Endodermal cell (in vitro differentiated cells): Measurements from ENCODE around the gene PGM1. TPM values are rescaled to one million over a fixed set of nuclear protein-coding genes. Genes with fewer than 3 reads are reported as not detected.

Experiments
- DNase-seq: peaks from one replicate; pipeline ENCODE4 v3.0.0-alpha.2; 2017
- H3K27ac ChIP-seq: 2 replicates; pipeline ENCODE4 v1.5.1; 2013; ENCODE audit warnings: mild to moderate bottlenecking, low read depth, low read length, moderate library complexity
- H3K27me3 ChIP-seq: 2 replicates; pipeline ENCODE4 v1.6.1; 2013; ENCODE audit warnings: mild to moderate bottlenecking, low read length, moderate library complexity; ENCODE audit not compliant: insufficient read depth, control insufficient read depth, poor library complexity, severe bottlenecking
- H3K36me3 ChIP-seq: 2 replicates; pipeline ENCODE4 v1.7.0; 2013; ENCODE audit warnings: mild to moderate bottlenecking, low read length, moderate library complexity; ENCODE audit not compliant: control insufficient read depth, insufficient read depth
- H3K4me1 ChIP-seq: one replicate; pipeline ENCODE4 v1.7.0; 2013; ENCODE audit warnings: low read length; ENCODE audit not compliant: control insufficient read depth, insufficient read depth
- H3K4me3 ChIP-seq: 2 replicates; pipeline ENCODE4 v1.5.1; 2013; ENCODE audit warnings: mild to moderate bottlenecking, low read length, moderate library complexity
- H3K9ac ChIP-seq: 2 replicates; pipeline ENCODE4 v1.6.1; 2013; ENCODE audit warnings: mild to moderate bottlenecking, low read length, moderate library complexity; ENCODE audit not compliant: poor library complexity, severe bottlenecking; ENCODE audit errors: extremely low read depth
- H3K9me3 ChIP-seq: 2 replicates; pipeline ENCODE4 v1.6.1; 2013; ENCODE audit warnings: mild to moderate bottlenecking, low read length, moderate library complexity; ENCODE audit not compliant: control insufficient read depth
- H3K27ac Mint-ChIP-seq: 2 replicates; pipeline ENCODE4 v1.8.0; 2020; ENCODE audit warnings: mixed read lengths
- H3K27me3 Mint-ChIP-seq: 2 replicates; pipeline ENCODE4 v1.8.0; 2021; ENCODE audit warnings: mild to moderate bottlenecking, mixed read lengths; ENCODE audit not compliant: insufficient read depth
- H3K36me3 Mint-ChIP-seq: 2 replicates; pipeline ENCODE4 v1.8.0; 2020; ENCODE audit warnings: low read depth, mixed read lengths
- H3K4me1 Mint-ChIP-seq: 2 replicates; pipeline ENCODE4 v1.8.0; 2020; ENCODE audit warnings: mixed read lengths
- H3K4me3 Mint-ChIP-seq: 2 replicates; pipeline ENCODE4 v1.8.0; 2020; ENCODE audit warnings: mild to moderate bottlenecking, moderate library complexity, mixed read lengths
- H3K9me3 Mint-ChIP-seq: 2 replicates; pipeline ENCODE4 v1.8.0; 2020; ENCODE audit warnings: mild to moderate bottlenecking, mixed read lengths
- WGBS, 2 experiments: methylation state at CpG; one replicate each; pipeline versions ENCODE4 v1.1.5 to v1.1.7; 2013; ENCODE audit warnings: missing lambda C conversion rate in 2 of 2, mixed read lengths in 1 of 2; ENCODE audit not compliant: insufficient coverage in 1 of 2, insufficient read length in 1 of 2; 5-methylcytosine and 5-hydroxymethylcytosine counted together
- total RNA-seq, 2 donors: library from RNA; stranded (reverse); fragmentation: NEBNext Ultra II Directional in 1 of 2; extraction: Animal tissue kit (Norgen Biotek cat#: 25700) in 1 of 2; gene quantifications; 2 replicates in 1 of 2; 3 replicates in 1 of 2; pipeline ENCODE4 v1.2.1, GENCODE V29; 2021
- TF ChIP-seq, protein P1 (sequence below): fragments of 200-600 bp; sonication (generic); conservative IDR thresholded peaks from 2 replicates; pipeline ENCODE4 v1.5.0; 2021; ENCODE audit warnings: antibody characterized with exemption, mild to moderate bottlenecking

The PGM1 gene
- total RNA-seq, 2 donors from 2014 or later = 119 to 165 TPM

DNA sequence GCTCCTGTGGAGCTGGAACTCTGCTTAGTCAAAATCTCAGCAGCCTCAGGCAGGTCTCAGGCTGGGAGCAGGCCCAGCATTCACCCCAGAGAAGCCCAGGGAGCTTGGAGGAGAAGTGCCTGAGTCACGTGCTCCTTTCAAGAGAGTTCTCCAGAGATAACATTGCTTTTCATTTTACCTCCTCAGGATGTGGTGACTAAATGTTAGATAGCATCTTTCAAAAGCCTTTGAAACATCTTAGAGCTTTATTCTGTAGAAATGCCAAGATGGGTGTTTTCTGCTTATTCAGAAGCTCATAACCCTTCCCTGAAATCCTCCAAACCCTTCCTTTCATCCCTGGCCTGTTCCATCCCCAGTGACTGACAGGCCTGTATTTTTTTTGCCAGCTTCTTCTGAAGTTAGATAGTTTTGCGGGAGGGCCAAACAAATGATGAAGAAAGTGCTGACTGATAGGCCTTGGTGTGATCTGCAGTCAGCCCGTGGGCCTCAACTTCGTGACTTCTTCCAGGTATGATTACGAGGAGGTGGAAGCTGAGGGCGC, 58.0 kb downstream of the PGM1 start:
- H3K4me3 ChIP-seq = no peak overlapping the region
- no peaks in the 10 kb centered on the region for H3K27me3 ChIP-seq
- no peaks in the 10 kb centered on the region for H3K9me3 ChIP-seq
- 96 to 97% methylated on average over 6 of the region's 6 CpGs for WGBS, 2 experiments
- peaks cover 82% of the 10 kb centered on the region for H3K36me3 ChIP-seq
- H3K36me3 Mint-ChIP-seq = peaks cover 71% of the 10 kb centered on the region
- no peaks in the 10 kb centered on the region for H3K27me3 Mint-ChIP-seq
- H3K4me1 ChIP-seq = no peaks in the 10 kb centered on the region
- no peak overlapping the region for H3K4me3 Mint-ChIP-seq
- H3K4me1 Mint-ChIP-seq = no peaks in the 10 kb centered on the region
- no peak for DNase-seq
- H3K27ac ChIP-seq = no peak overlapping the region
- TF ChIP-seq, protein P1, sequence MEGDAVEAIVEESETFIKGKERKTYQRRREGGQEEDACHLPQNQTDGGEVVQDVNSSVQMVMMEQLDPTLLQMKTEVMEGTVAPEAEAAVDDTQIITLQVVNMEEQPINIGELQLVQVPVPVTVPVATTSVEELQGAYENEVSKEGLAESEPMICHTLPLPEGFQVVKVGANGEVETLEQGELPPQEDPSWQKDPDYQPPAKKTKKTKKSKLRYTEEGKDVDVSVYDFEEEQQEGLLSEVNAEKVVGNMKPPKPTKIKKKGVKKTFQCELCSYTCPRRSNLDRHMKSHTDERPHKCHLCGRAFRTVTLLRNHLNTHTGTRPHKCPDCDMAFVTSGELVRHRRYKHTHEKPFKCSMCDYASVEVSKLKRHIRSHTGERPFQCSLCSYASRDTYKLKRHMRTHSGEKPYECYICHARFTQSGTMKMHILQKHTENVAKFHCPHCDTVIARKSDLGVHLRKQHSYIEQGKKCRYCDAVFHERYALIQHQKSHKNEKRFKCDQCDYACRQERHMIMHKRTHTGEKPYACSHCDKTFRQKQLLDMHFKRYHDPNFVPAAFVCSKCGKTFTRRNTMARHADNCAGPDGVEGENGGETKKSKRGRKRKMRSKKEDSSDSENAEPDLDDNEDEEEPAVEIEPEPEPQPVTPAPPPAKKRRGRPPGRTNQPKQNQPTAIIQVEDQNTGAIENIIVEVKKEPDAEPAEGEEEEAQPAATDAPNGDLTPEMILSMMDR = no peak
- no peak overlapping the region for H3K9ac ChIP-seq
- H3K9me3 Mint-ChIP-seq = no peaks in the 10 kb centered on the region
- peak overlapping the region; percentile 70 for H3K27ac Mint-ChIP-seq

- Histone ChIP-seq H3K36me3 (peaks cover 80% of the 10 kb centered on the region), H3K9me3 (no peaks in the 10 kb centered on the region), H3K4me3 (no peak overlapping the region), H3K27me3 (no peaks in the 10 kb centered on the region), H3K4me1 (no peaks in the 10 kb centered on the region), H3K27ac (no peak overlapping the region), H3K9ac (no peak overlapping the region)
- H3K4me3 Mint-ChIP-seq = no peak overlapping the region
- no peaks in the 10 kb centered on the region for H3K27me3 Mint-ChIP-seq
- no peak for DNase-seq
- TF ChIP-seq, protein P1 = no peak
- no peaks in the 10 kb centered on the region for H3K4me1 Mint-ChIP-seq
- peak overlapping the region; percentile 26 for H3K27ac Mint-ChIP-seq
- H3K36me3 Mint-ChIP-seq = peaks cover 77% of the 10 kb centered on the region
- WGBS, 2 experiments = 97 to 100% methylated on average over 4 to 6 of the region's 6 CpGs
- H3K9me3 Mint-ChIP-seq = no peaks in the 10 kb centered on the region
Measured at GRCh38 chr1:63653976-63654375, 60.8 kb downstream of the PGM1 start.

- no peak overlapping the region for H3K27ac Mint-ChIP-seq
- Histone ChIP-seq H3K9ac (no peak overlapping the region), H3K27ac (no peak overlapping the region)
Measured at GRCh38 chr1:63659448-63659847, 66.2 kb downstream of the PGM1 start.

More at GRCh38 chr1:63659448-63659847, 66.2 kb downstream of the PGM1 start:
- TF ChIP-seq, protein P1 = no peak
- no peaks in the 10 kb centered on the region for H3K27me3 ChIP-seq
- H3K4me3 ChIP-seq = no peak overlapping the region
- DNase-seq = no peak
- Mint-ChIP-seq H3K36me3 (peaks cover 67% of the 10 kb centered on the region), H3K27me3 (no peaks in the 10 kb centered on the region), H3K9me3 (no peaks in the 10 kb centered on the region), H3K4me3 (no peak overlapping the region), H3K4me1 (no peaks in the 10 kb centered on the region)
- H3K36me3 ChIP-seq = peaks cover 58% of the 10 kb centered on the region
- H3K9me3 ChIP-seq = no peaks in the 10 kb centered on the region
- no peaks in the 10 kb centered on the region for H3K4me1 ChIP-seq
- WGBS, 2 experiments = 94 to 98% methylated on average over 7 of the region's 7 CpGs
